Caco-2 (cell line): ENCODE data around the gene WEE2. TPM values are rescaled to one million over a fixed set of nuclear protein-coding genes. Genes with fewer than 3 reads are reported as not detected.

Experiments
- BruUV-seq: library from RNA; stranded (reverse); fragments of 400-500 nt; replicated peaks from 2 replicates; lab custom pipeline; 2021; lab: Mats Ljungman, UMichigan
- CTCF ChIA-PET: fragments of 300-600 bp; sonication (Branson Sonifier 250); formaldehyde crosslinking; loops from one replicate; lab custom pipeline; 2022; ENCODE audit warnings: antibody characterized with exemption; lab: Charles Lee
- POLR2A ChIA-PET: fragments of 300-600 bp; sonication (Branson Sonifier 250); formaldehyde crosslinking; loops from one replicate; lab custom pipeline; 2022; ENCODE audit warnings: antibody characterized with exemption; lab: Charles Lee
- DNase-seq, 2 experiments: peaks; one replicate each; pipeline versions ENCODE4 v3.0.0 to v3.0.0-alpha.2; 2020 to 2022
- H3K27me3 ChIP-seq: replicated peaks from 2 replicates; pipeline ENCODE4 v1.6.0; 2011; ENCODE audit warnings: low read length; ENCODE audit not compliant: control insufficient read depth, insufficient read depth
- H3K36me3 ChIP-seq: 2 replicates; pipeline ENCODE4 v1.5.1; 2011; ENCODE audit warnings: low read length; ENCODE audit not compliant: control insufficient read depth, insufficient read depth
- H3K4me1 ChIP-seq: fragments of 250-450 bp; sonication (Bioruptor Pico); 2 replicates; pipeline ENCODE4 v1.5.1; 2020; ENCODE audit warnings: mild to moderate bottlenecking
- H3K4me3 ChIP-seq: 2 replicates; pipeline ENCODE4 v1.5.1; 2011; ENCODE audit warnings: low read depth, mild to moderate bottlenecking, control low read depth, low read length
- H3K9me3 ChIP-seq: fragments of 250-450 bp; sonication (Bioruptor Pico); 2 replicates; pipeline ENCODE4 v1.5.1; 2020; ENCODE audit warnings: mild to moderate bottlenecking, moderate library complexity
- H3K27ac Mint-ChIP-seq: one replicate; pipeline ENCODE4 v1.8.0; 2022; ENCODE audit warnings: mixed read lengths; ENCODE audit not compliant: unreplicated experiment
- H3K27me3 Mint-ChIP-seq: one replicate; pipeline ENCODE4 v1.8.0; 2022; ENCODE audit warnings: mixed read lengths; ENCODE audit not compliant: insufficient read depth, unreplicated experiment
- H3K36me3 Mint-ChIP-seq: one replicate; pipeline ENCODE4 v1.8.0; 2022; ENCODE audit warnings: mild to moderate bottlenecking, mixed read lengths; ENCODE audit not compliant: insufficient read depth, unreplicated experiment
- H3K4me1 Mint-ChIP-seq: one replicate; pipeline ENCODE4 v1.8.0; 2022; ENCODE audit warnings: low read depth, mixed read lengths; ENCODE audit not compliant: unreplicated experiment
- H3K4me3 Mint-ChIP-seq: one replicate; pipeline ENCODE4 v1.8.0; 2022; ENCODE audit warnings: mild to moderate bottlenecking, moderate library complexity, mixed read lengths; ENCODE audit not compliant: unreplicated experiment
- H3K9me3 Mint-ChIP-seq: one replicate; pipeline ENCODE4 v1.8.0; 2022; ENCODE audit warnings: mixed read lengths; ENCODE audit not compliant: unreplicated experiment
- CTCF ChIP-seq, 2 experiments: fragments of 200-600 bp in 1 of 2; IDR thresholded peaks; 1 replicate in 1 of 2; 2 replicates in 1 of 2; pipeline versions ENCODE4 v1.5.1 to v1.8.0; 2011 to 2022; ENCODE audit warnings: antibody characterized with exemption in 1 of 2, control low read depth in 1 of 2, inconsistent platforms in 1 of 2, low read depth in 1 of 2, low read length in 1 of 2, mild to moderate bottlenecking in 1 of 2, moderate library complexity in 1 of 2; ENCODE audit not compliant: insufficient read depth in 1 of 2, severe bottlenecking in 1 of 2, unreplicated experiment in 1 of 2
- intact Hi-C: fragments of 100-400 bp; cut with micrococcal nuclease; formaldehyde crosslinking; loops from one replicate; pipeline ENCODE4 v1.10.0; 2022; ENCODE audit not compliant: unreplicated experiment
- total RNA-seq: library from RNA; stranded (reverse); gene quantifications from 2 replicates; pipeline ENCODE4 v1.2.3, GENCODE V29; 2022

The WEE2 gene
- total RNA-seq, 1 experiment from 2014 or later, result 1.0 TPM

DNA sequence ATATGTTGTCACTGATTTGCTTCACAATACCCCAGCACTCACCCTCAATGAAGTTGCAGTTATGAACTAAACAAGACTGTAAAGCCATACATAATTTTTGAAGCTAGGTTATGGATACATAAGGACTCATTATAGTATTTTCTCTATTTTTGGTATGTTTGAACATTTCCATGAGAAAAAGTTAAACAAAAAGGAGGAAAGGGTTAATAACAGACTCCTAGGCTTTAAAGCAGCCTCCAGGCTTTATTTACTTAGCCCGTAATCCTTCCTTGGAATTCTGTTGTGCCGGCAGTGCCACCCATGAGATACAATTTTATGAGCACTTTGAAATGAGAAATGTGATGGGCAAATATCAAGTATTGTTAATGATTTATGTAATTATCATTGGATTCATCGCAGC lies 4.0 kb upstream of the WEE2 start:
- ChIA-PET CTCF (no interaction called here), POLR2A (no interaction called here)
- Mint-ChIP-seq H3K9me3 (no peaks in the 10 kb centered on the region), H3K27me3 (no peaks in the 10 kb centered on the region), H3K27ac (no peak overlapping the region), H3K4me1 (peaks cover 34% of the 10 kb centered on the region), H3K4me3 (no peak overlapping the region), H3K36me3 (no peaks in the 10 kb centered on the region)
- no peak overlapping the region for H3K4me3 ChIP-seq
- DNase-seq, result no peak
- no peaks in the 10 kb centered on the region for H3K9me3 ChIP-seq
- peaks cover 55% of the 10 kb centered on the region for H3K4me1 ChIP-seq
- intact Hi-C loops, result loop anchor here (10.0 kb wide), 1 partner anchor 49 kb away; no protein-coding TSS in a partner anchor
- TF ChIP-seq CTCF (IDR thresholded peaks at IDR 0.05; ENCODE audit: insufficient read depth in 1 of 2, low read depth in 1 of 2, low read length in 1 of 2, severe bottlenecking in 1 of 2, unreplicated experiment in 1 of 2), result no peak
- BruUV-seq, result no TSS peak
- no peaks in the 10 kb centered on the region; the same call in 1 of the 2 replicates for H3K36me3 ChIP-seq
- no peaks in the 10 kb centered on the region for H3K27me3 ChIP-seq

DNA sequence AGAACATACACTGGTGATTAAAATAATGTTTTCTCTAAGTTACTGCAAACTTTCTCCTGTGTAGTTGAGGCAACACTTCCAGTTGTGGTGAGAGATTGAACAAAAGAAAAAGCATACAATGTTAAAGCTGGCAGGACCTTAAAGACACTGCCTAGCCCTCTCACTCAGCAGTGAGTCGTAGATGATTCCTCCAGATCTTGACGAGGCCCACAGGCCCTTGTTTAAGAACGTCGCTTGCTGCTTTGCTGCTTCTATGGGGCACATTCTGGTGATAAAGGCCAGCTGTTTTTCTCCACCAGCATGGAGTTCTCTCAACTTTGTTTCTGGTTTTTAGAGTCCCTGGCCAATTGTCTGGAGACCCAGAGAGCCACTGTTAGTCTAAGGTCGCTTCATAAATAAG lies 3.4 kb upstream of the WEE2 start:
- H3K4me3 ChIP-seq, result no peak overlapping the region
- Mint-ChIP-seq H3K27me3 (no peaks in the 10 kb centered on the region), H3K4me3 (no peak overlapping the region), H3K4me1 (peaks cover 33% of the 10 kb centered on the region), H3K27ac (no peak overlapping the region), H3K36me3 (no peaks in the 10 kb centered on the region), H3K9me3 (no peaks in the 10 kb centered on the region)
- no peaks in the 10 kb centered on the region; the same call in 1 of the 2 replicates for H3K36me3 ChIP-seq
- CTCF ChIA-PET, result no interaction called here
- POLR2A ChIA-PET, result no interaction called here
- no peak for TF ChIP-seq CTCF (IDR thresholded peaks at IDR 0.05; ENCODE audit: insufficient read depth in 1 of 2, low read depth in 1 of 2, low read length in 1 of 2, severe bottlenecking in 1 of 2, unreplicated experiment in 1 of 2)
- intact Hi-C loops, result loop anchor here (10.0 kb wide), 1 partner anchor 50 kb away; no protein-coding TSS in a partner anchor
- H3K9me3 ChIP-seq, result no peaks in the 10 kb centered on the region
- H3K27me3 ChIP-seq, result no peaks in the 10 kb centered on the region
- H3K4me1 ChIP-seq, result peaks cover 55% of the 10 kb centered on the region
- DNase-seq, result no peak
- BruUV-seq, result no TSS peak

- H3K27me3 Mint-ChIP-seq, result no peaks in the 10 kb centered on the region
- no peak for DNase-seq
- peaks cover 50% of the 10 kb centered on the region for H3K4me1 ChIP-seq
- no peaks in the 10 kb centered on the region for H3K36me3 Mint-ChIP-seq
- intact Hi-C loops, result loop anchor here (1.0 to 10.0 kb wide), 2 partner anchors 8 to 52 kb away; no protein-coding TSS in a partner anchor
- no peaks in the 10 kb centered on the region for H3K27me3 ChIP-seq
- ChIA-PET CTCF (no interaction called here), POLR2A (no interaction called here)
- H3K36me3 ChIP-seq, result no peaks in the 10 kb centered on the region
- H3K4me3 Mint-ChIP-seq, result no peak overlapping the region
- no peaks in the 10 kb centered on the region for H3K9me3 Mint-ChIP-seq
- H3K9me3 ChIP-seq, result no peaks in the 10 kb centered on the region
- TF ChIP-seq CTCF (IDR thresholded peaks at IDR 0.05; ENCODE audit: insufficient read depth in 1 of 2, low read depth in 1 of 2, low read length in 1 of 2, severe bottlenecking in 1 of 2, unreplicated experiment in 1 of 2), result no peak
- H3K4me1 Mint-ChIP-seq, result peaks cover 20% of the 10 kb centered on the region
- peak overlapping the region; percentile 6 for H3K27ac Mint-ChIP-seq
- no peak overlapping the region for H3K4me3 ChIP-seq
- no TSS peak for BruUV-seq
Measured at GRCh38 chr7:141706239-141707064, 1.7 kb upstream of the WEE2 start.
